ENCODE data around the gene AVEN. TPM values are rescaled to one million over a fixed set of nuclear protein-coding genes. Genes with fewer than 3 reads are reported as not detected.

Gene AVEN
- total and polyA plus RNA-seq, 9 of the 15 experiments (the other 6 are each of a cell fraction or from before 2014, with no cell fraction given) = 1.5 to 6.4 (median 4.7) TPM

DNA sequence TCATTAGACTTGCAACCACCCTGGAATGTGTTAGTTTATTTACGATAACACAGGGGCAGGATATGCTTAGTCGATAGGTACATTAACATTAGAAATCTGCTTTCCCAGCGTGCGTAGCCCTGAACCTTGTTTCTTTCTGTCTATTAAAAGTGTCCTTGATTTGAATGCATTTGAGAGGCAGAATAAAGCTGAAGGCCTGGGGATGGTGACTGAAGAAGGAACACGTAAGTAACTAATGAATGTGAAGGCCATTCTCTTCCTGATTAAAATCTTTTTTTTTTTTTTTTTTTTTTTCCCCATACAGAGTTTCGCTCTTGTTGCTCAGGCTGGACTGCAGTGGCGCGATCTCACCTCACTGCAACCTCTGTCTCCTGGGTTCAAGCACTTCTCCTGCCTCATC, 213.6 kb downstream of the AVEN start:
- Histone ChIP-seq H3K27ac (ENCODE audit: extremely low read depth, low read depth, low read length) (no peak overlapping the region), H3K9me1 (ENCODE audit: control insufficient read depth, insufficient read depth, low read length) (no peaks in the 10 kb centered on the region), H3K79me2 (ENCODE audit: control insufficient read depth, insufficient read depth, low read length) (no peaks in the 10 kb centered on the region), H3K4me3 (no peak overlapping the region), H3K4me1 (replicated peaks in 1 of 2; ENCODE audit: control insufficient read depth in 2 of 2, insufficient read depth in 2 of 2, low read length in 2 of 2) (no peaks in the 10 kb centered on the region), H3K4me2 (ENCODE audit: insufficient read depth, low read length) (no peak overlapping the region), H3K27me3 (ENCODE audit: control insufficient read depth in 2 of 2, insufficient read depth in 2 of 2, low read length in 2 of 2) (peaks cover 0 to 5% of the 10 kb centered on the region in 2 experiments; a peak in 3 of 5 replicates), H4K20me1 (replicated peaks; ENCODE audit: control insufficient read depth, insufficient read depth, low read length) (no peaks in the 10 kb centered on the region), H2AFZ (ENCODE audit: low read depth, low read length) (no peak overlapping the region), H3K9ac (ENCODE audit: insufficient read depth in 1 of 2, low read depth in 2 of 2, low read length in 2 of 2) (no peak overlapping the region), H3K36me3 (ENCODE audit: control insufficient read depth, insufficient read depth, low read length) (no peaks in the 10 kb centered on the region), H3K9me3 (replicated peaks; ENCODE audit: control insufficient read depth, insufficient read depth, low read depth, low read length) (no peaks in the 10 kb centered on the region)
- TF ChIP-seq, protein P1, sequence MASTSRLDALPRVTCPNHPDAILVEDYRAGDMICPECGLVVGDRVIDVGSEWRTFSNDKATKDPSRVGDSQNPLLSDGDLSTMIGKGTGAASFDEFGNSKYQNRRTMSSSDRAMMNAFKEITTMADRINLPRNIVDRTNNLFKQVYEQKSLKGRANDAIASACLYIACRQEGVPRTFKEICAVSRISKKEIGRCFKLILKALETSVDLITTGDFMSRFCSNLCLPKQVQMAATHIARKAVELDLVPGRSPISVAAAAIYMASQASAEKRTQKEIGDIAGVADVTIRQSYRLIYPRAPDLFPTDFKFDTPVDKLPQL (IDR thresholded peaks at IDR 0.05; ENCODE audit: extremely low read depth, insufficient read length) = no peak
- TF ChIP-seq, protein P2, sequence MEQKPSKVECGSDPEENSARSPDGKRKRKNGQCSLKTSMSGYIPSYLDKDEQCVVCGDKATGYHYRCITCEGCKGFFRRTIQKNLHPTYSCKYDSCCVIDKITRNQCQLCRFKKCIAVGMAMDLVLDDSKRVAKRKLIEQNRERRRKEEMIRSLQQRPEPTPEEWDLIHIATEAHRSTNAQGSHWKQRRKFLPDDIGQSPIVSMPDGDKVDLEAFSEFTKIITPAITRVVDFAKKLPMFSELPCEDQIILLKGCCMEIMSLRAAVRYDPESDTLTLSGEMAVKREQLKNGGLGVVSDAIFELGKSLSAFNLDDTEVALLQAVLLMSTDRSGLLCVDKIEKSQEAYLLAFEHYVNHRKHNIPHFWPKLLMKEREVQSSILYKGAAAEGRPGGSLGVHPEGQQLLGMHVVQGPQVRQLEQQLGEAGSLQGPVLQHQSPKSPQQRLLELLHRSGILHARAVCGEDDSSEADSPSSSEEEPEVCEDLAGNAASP (IDR thresholded peaks at IDR 0.05) = no peak
- TF ChIP-seq, protein P3, sequence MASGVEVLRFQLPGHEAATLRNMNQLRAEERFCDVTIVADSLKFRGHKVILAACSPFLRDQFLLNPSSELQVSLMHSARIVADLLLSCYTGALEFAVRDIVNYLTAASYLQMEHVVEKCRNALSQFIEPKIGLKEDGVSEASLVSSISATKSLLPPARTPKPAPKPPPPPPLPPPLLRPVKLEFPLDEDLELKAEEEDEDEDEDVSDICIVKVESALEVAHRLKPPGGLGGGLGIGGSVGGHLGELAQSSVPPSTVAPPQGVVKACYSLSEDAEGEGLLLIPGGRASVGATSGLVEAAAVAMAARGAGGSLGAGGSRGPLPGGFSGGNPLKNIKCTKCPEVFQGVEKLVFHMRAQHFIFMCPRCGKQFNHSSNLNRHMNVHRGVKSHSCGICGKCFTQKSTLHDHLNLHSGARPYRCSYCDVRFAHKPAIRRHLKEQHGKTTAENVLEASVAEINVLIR (CRISPR knock-in tag; IDR thresholded peaks at IDR 0.05) = no peak
- DNase-seq (ENCODE audit: extremely low read depth in 1 of 4, low spot score in 3 of 4) = no peak
- no TSS peak for BruUV-seq (replicated peaks)
- CTCF ChIA-PET (ENCODE audit: low intra/inter-chr PET ratio) = no interaction called here
- intact Hi-C loops (cut with micrococcal nuclease) (no loop called here), in situ Hi-C loops (cut with MboI) (no loop called here)
- FAIRE-seq = no peak
- POLR2A ChIA-PET = no interaction called here
- ATAC-seq = no peak
- 0% methylated on average over 8 of the region's 8 CpGs for WGBS (ENCODE audit: insufficient coverage, low coverage, missing lambda C conversion rate)
